OCI-M2 (cell line): Measurements from ENCODE around the gene TRIM63.

ENCODE experiments used
- DNase-seq: peaks from one replicate; lab custom pipeline; 2025; ENCODE audit not compliant: unreplicated experiment; lab: John Stamatoyannopoulos, UW

Gene TRIM63

GRCh38 chr1:26035203-26035958 is 32.0 kb downstream of the TRIM63 start:
- peak; percentile 79 for DNase-seq

GRCh38 chr1:26034504-26035202 is 32.8 kb downstream of the TRIM63 start:
- no peak for DNase-seq

- DNase-seq = no peak
These were observed 34.6 kb downstream of the TRIM63 start for GRCh38 chr1:26032656-26033357.

GRCh38 chr1:26031611-26032220 is 35.7 kb downstream of the TRIM63 start:
- no peak for DNase-seq

GRCh38 chr1:26031196-26031595 is 36.2 kb downstream of the TRIM63 start:
- DNase-seq = no peak

- no peak for DNase-seq
These were observed 37.5 kb downstream of the TRIM63 start for GRCh38 chr1:26029864-26030481.

GRCh38 chr1:26029054-26029863 is 38.2 kb downstream of the TRIM63 start:
- no peak for DNase-seq

- DNase-seq = no peak
These were observed 38.9 kb downstream of the TRIM63 start for GRCh38 chr1:26028490-26028980.

- no peak for DNase-seq
These were observed 39.5 kb downstream of the TRIM63 start for GRCh38 chr1:26027716-26028489.

- no peak for DNase-seq
These were observed 41.9 kb downstream of the TRIM63 start for GRCh38 chr1:26025517-26025916.

GRCh38 chr1:26025060-26025459 is 42.4 kb downstream of the TRIM63 start:
- no peak for DNase-seq

- no peak for DNase-seq
These were observed 43.6 kb downstream of the TRIM63 start for GRCh38 chr1:26023826-26024225.

- DNase-seq = no peak
These were observed 44.4 kb downstream of the TRIM63 start for GRCh38 chr1:26023009-26023408.

- no peak for DNase-seq
These were observed 45.0 kb downstream of the TRIM63 start for GRCh38 chr1:26022404-26022779.

- DNase-seq = no peak
These were observed 45.6 kb downstream of the TRIM63 start, which contains the start of gene EXTL1 for GRCh38 chr1:26021647-26022403. Gene EXTL1 (plus strand): TSS chr1:26021775. CDS start chr1:26022647, 872 bp downstream.

- no peak for DNase-seq
These were observed 46.3 kb downstream of the TRIM63 start for GRCh38 chr1:26020941-26021646.

- no peak for DNase-seq
These were observed 47.1 kb downstream of the TRIM63 start for GRCh38 chr1:26020330-26020768.
